RWPE1 (cell line): ENCODE results near the gene GRXCR2.

Experiments
- CTCF ChIA-PET: fragments of 350-600 bp; sonication (Branson Sonifier 250); formaldehyde crosslinking; extraction: SDS; loops from one replicate; lab custom pipeline; 2021; lab: Yijun Ruan, JAX
- POLR2A ChIA-PET: fragments of 400-600 bp; formaldehyde crosslinking; extraction: SDS; loops from one replicate; lab custom pipeline; 2020; ENCODE audit warnings: antibody characterized with exemption; ENCODE audit not compliant: low non-redundant PET; lab: Yijun Ruan, JAX
- DNase-seq: peaks from one replicate; pipeline ENCODE4 v3.0.0; 2012; ENCODE audit warnings: low spot score
- H3K27ac ChIP-seq: fragments of 450-650 bp; 2 replicates; pipeline ENCODE4 v1.5.1; 2017
- TF ChIP-seq, protein P1 (sequence below): fragments of 450-650 bp; conservative IDR thresholded peaks from 2 replicates; pipeline ENCODE4 v1.5.1; 2017; ENCODE audit warnings: low read depth, mild to moderate bottlenecking

The GRXCR2 gene

DNA sequence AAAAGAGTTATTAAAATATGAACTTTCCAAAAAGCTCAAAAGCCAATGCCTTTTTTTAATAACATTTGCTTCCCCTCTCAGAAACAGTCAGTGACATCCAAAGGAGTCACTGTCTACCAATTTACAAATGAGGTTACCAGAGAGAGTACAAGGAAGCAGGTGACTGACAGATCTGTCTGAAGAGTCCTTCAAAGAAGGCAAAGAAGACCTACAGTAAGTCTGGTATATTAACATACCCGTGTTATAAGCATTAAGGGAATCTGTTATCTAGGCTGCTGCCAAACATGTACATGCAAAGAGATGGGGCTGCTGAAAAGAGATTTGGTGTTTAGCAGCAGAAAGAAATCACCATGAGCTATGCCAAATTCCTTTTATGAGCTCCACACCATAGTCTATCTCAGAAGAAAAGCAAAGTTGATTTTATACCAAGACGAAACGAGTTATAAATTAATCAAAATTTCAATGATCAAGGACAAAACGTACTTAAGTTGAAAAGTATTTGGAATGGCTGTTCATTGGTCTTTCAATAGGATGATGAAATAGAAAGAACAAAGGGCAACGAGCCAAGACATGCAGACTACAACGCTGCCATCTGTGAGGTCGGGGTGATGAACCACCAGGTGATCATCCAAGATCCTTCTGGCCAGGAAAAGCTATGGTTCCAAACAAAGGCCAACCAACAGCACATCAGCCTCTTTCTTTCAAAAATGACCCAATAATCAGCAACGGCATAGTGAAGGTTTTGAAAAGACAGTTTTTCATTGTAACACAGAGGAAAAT lies 45.7 kb downstream of the GRXCR2 start:
- no peak overlapping the region for H3K27ac ChIP-seq
- DNase-seq, result no peak
- TF ChIP-seq, protein P1, sequence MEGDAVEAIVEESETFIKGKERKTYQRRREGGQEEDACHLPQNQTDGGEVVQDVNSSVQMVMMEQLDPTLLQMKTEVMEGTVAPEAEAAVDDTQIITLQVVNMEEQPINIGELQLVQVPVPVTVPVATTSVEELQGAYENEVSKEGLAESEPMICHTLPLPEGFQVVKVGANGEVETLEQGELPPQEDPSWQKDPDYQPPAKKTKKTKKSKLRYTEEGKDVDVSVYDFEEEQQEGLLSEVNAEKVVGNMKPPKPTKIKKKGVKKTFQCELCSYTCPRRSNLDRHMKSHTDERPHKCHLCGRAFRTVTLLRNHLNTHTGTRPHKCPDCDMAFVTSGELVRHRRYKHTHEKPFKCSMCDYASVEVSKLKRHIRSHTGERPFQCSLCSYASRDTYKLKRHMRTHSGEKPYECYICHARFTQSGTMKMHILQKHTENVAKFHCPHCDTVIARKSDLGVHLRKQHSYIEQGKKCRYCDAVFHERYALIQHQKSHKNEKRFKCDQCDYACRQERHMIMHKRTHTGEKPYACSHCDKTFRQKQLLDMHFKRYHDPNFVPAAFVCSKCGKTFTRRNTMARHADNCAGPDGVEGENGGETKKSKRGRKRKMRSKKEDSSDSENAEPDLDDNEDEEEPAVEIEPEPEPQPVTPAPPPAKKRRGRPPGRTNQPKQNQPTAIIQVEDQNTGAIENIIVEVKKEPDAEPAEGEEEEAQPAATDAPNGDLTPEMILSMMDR, result no peak
- ChIA-PET POLR2A (no interaction called here), CTCF (interaction anchor here (0.6 to 2.2 kb wide), 5 partner anchors 20 to 1623 kb away, joined by 3 to 11 read pairs (median 6); no protein-coding TSS in a partner anchor)

DNA sequence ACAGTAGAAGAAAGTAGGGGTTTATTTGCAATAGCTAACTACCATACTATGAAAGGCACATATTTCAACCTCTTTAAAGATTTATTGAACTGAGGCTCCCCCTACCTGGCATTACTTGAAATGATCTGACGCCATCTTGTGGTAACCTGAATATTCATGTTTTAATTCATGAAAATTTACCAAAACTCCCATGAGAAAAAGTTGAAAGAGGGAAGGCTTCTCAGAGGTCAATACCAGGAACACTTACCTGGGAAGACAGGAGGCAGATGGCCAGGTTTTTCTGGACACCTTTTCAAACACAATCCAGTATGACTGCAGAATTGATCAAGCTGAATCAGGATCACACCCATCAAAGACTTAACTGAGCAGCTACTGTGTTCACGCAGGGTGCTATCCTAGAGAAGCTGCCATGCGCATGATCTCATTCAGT lies 47.0 kb downstream of the GRXCR2 start:
- TF ChIP-seq, protein P1, result peak; percentile 88
- peak; percentile 70 for DNase-seq
- CTCF ChIA-PET, result interaction anchor here (0.6 to 2.2 kb wide), 22 partner anchors 9 to 1622 kb away, joined by 3 to 11 read pairs (median 4); partner anchors contain the start of gene PRELID2
- H3K27ac ChIP-seq, result no peak overlapping the region
- POLR2A ChIA-PET, result no interaction called here

DNA sequence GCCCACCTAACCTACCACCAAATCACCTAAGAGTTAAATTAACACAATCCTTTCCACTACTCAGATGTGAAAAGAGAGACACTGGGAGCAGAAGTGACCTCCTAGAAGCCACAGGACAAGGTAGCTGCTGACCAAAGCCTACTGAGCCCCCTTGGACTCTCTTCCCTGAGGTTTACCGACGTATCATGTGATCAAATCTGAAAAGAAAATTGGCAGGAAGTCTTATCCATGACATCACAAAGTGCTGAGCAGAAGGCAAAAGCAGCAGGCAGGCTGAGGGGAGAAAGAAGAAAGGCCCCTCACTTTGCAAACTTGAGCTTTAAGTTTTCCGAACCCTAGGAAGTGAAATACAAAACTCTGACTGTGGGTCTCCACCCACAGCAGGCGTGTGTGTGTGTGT lies 48.8 kb downstream of the GRXCR2 start:
- no peak for DNase-seq
- CTCF ChIA-PET, result interaction anchor here (0.6 kb wide), 1 partner anchor 62 kb away, joined by 4 read pairs; no protein-coding TSS in a partner anchor
- no peak overlapping the region for H3K27ac ChIP-seq
- TF ChIP-seq, protein P1, result no peak
- POLR2A ChIA-PET, result no interaction called here

DNA sequence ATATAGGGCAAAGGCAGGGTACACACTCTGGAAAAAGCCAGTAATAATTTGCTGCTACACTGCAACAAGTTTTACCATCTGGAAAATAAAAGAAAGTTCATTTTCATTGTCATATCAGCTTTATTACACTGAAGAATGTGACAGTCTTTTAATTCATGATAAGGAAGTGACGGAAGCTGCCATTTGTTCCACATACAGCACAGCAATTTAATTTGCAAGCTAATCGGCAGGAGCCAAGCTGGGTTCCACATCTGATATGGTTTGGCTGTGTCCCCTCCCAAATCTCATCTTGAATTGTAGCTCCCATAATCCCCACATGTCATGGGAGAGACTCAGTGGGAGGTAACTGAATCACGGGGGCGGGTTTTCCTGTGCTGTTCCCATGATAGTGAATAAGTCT lies 54.2 kb downstream of the GRXCR2 start:
- POLR2A ChIA-PET, result no interaction called here

DNA sequence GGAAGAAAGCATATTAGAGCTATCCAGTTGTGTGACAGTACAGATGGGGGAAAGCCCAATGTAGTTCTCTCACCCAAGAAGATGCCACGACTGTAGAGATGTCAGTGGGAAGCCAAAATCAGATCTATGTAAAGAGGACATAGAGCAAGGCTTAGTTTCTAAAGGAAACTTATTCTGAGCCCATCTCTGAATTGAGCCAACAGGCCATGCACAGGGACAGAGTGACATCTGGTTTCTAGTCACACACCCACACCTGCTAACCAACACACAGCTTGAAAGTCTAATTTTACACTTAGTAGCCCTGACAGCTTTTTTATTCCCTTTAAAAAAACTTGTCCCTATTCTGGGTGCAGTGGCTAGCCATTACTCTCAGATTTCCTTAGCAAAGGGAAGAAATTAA lies 59.9 kb downstream of the GRXCR2 start:
- POLR2A ChIA-PET, result no interaction called here
- CTCF ChIA-PET, result interaction anchor here (0.6 to 1.0 kb wide), 5 partner anchors 13 to 906 kb away, joined by 5 to 12 read pairs (median 6); no protein-coding TSS in a partner anchor

More for the DNA sequence above, 54.2 kb downstream of the GRXCR2 start:
- TF ChIP-seq, protein P1, result no peak
- CTCF ChIA-PET, result interaction anchor here (0.6 to 0.7 kb wide), 2 partner anchors 277 to 1502 kb away, joined by 3 read pairs; no protein-coding TSS in a partner anchor
- no peak for DNase-seq
- no peak overlapping the region for H3K27ac ChIP-seq

More for the DNA sequence above, 59.9 kb downstream of the GRXCR2 start:
- TF ChIP-seq, protein P1, result no peak
- no peak for DNase-seq
- no peak overlapping the region for H3K27ac ChIP-seq
